SHP77 treated with DMSO at 0.1 percent for 48 hours (cell line): Measurements from ENCODE around the gene LIMS1.
"Not testable (repeated sequence)": the region's sequence is repeated elsewhere in the genome, so short reads cannot be mapped to it uniquely, and the experiment has no call there.

Experiments used
- DNase-seq: peaks from one replicate; lab custom pipeline; 2025; lab: John Stamatoyannopoulos, UW

LIMS1 gene

GRCh38 chr2:108533832-108534583 lies at the start of gene LIMS1:
Gene LIMS1, plus strand, starts transcription at chr2:108534470. Its CDS starts 93 bp downstream, at chr2:108534563.
- DNase-seq, result peak; percentile 69

GRCh38 chr2:108485253-108485652 lies 49.0 kb upstream of the LIMS1 start:
- DNase-seq, result no peak

GRCh38 chr2:108490506-108491122 lies 43.7 kb upstream of the LIMS1 start:
- DNase-seq, result no peak

GRCh38 chr2:108491848-108492247 lies 42.4 kb upstream of the LIMS1 start:
- no peak for DNase-seq

- no peak for DNase-seq
Observed at GRCh38 chr2:108492364-108492763, 41.9 kb upstream of the LIMS1 start.

- not testable (repeated sequence) for DNase-seq
Observed at GRCh38 chr2:108496167-108496566, 38.1 kb upstream of the LIMS1 start.

GRCh38 chr2:108507620-108508019 lies 26.6 kb upstream of the LIMS1 start:
- DNase-seq, result not testable (repeated sequence)

- DNase-seq, result not testable (repeated sequence)
Observed at GRCh38 chr2:108512431-108512830, 21.8 kb upstream of the LIMS1 start.

GRCh38 chr2:108514478-108514877 lies 19.8 kb upstream of the LIMS1 start:
- not testable (repeated sequence) for DNase-seq

GRCh38 chr2:108524688-108525087 lies 9.6 kb upstream of the LIMS1 start:
- not testable (repeated sequence) for DNase-seq

GRCh38 chr2:108525258-108525657 lies 9.0 kb upstream of the LIMS1 start:
- DNase-seq, result not testable (repeated sequence)

GRCh38 chr2:108531674-108532055 lies 2.6 kb upstream of the LIMS1 start:
- no peak for DNase-seq

GRCh38 chr2:108534584-108535356 lies 500 bp downstream of the LIMS1 start:
- DNase-seq, result peak; percentile 8

- no peak for DNase-seq
Observed at GRCh38 chr2:108535357-108535631, 1.0 kb downstream of the LIMS1 start.

GRCh38 chr2:108536133-108536780 lies 2.0 kb downstream of the LIMS1 start:
- no peak for DNase-seq

- no peak for DNase-seq
Observed at GRCh38 chr2:108536911-108537310, 2.6 kb downstream of the LIMS1 start.

- no peak for DNase-seq
Observed at GRCh38 chr2:108538000-108538625, 3.8 kb downstream of the LIMS1 start.

- no peak for DNase-seq
Observed at GRCh38 chr2:108541451-108541850, 7.2 kb downstream of the LIMS1 start.

- no peak for DNase-seq
Observed at GRCh38 chr2:108542071-108542470, 7.8 kb downstream of the LIMS1 start.

- no peak for DNase-seq
Observed at GRCh38 chr2:108547606-108548005, 13.3 kb downstream of the LIMS1 start.

GRCh38 chr2:108548208-108549003 lies 14.1 kb downstream of the LIMS1 start:
- no peak for DNase-seq
